NCI-H2196 (cell line): Measurements from ENCODE around the gene SERPINB8.

Experiments
- DNase-seq: peaks from one replicate; lab custom pipeline; 2025; ENCODE audit not compliant: unreplicated experiment; lab: John Stamatoyannopoulos, UW

Gene SERPINB8

DNA sequence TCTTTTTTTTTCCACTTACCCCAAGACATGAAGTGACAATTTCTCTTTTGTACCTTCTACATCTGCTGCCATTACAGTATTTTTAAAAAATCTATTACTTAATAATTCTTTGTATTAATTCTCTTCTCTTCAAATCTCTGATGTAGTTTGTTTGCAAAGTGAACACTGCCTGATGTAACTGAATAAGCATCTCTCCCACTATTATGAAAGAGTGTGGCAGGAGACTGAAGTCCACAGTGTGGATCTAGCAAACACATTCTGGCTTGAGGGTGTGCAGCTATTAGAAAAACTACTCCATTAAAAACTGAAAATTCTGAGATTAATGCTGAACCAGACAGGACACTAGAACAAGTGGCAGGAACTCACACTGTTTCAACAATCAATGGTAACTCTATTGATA is 5.0 kb upstream of the SERPINB8 start:
- DNase-seq = no peak

DNA sequence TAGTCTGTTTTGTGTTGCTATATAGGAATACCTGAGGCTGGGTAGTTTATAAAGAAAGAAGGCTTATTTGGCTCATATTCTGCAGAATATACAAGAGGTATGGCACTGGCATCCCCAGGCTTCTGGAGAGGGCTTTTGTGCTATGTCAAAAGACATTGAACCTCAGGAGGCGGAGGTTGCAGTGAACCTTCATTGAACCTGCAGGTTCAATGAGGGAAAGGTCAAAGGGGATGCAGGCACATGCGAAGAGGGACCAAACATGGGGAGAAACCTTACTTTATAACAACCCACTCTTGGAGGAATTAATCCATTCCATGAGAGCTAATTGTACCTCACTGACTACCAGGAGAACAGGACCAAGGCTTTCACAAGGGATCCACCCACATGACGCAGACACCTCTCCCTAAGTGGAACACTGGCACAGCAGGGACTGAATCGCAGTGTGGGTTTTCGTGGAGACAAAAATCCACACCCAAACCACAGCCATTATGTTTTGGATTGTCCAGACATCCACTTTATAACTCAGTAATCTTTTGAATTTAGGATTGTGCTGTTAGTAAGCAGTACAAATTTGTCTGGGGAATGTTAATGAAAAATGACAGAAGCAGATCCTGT is 4.1 kb upstream of the SERPINB8 start:
- DNase-seq = no peak

DNA sequence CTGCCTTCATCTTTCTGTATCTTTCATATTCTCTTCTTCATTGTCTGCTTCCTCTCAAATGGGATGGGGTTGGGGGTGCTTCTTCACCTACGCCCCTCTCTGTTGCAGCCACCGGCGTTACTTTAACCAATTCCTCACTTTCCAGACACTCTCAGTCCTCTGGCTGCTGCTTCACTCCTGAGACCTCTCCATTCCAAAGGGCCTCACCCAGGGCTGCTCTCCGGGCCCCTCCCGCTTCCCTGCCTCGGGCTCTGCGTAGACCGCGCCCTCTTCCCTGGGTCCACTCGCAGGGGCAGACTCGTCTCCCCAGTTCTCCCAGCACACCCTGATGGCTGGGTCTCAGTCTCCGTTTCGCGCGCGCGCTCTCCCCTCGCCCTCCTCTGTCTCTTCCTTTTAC is 926 bp downstream of the SERPINB8 start:
- DNase-seq = peak; percentile 58

DNA sequence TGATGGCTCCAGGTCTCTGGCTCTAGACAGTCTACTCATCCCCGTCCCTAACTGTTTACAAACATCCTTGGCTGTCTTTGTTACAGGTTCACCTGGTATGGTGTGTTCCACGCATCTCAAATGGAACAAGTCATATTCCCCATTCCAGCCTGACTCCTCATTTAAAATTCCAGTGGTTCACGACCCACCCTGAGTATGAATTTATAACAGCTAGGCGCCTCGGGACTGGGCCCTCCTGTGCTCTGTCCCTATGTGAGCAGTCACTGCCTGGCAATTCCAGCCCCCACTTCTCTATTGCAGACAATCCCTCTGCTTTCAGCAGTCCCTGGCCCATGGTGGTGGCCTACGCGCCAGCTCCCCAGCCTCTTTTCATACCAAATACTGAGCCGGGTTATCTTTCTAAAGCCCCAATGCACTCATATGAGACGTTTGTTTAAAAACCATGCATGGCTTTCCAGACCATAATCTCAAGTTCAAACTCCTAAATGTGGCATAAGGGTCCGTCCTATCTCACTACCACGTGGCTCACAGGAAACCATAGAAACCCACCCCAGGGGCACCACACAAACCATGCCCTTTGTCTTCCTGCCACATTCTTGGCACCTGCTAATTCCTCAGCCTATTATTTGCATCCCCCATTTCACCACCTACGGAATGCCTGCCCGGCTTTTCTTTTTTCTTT is 1.6 kb downstream of the SERPINB8 start:
- DNase-seq = no peak

DNA sequence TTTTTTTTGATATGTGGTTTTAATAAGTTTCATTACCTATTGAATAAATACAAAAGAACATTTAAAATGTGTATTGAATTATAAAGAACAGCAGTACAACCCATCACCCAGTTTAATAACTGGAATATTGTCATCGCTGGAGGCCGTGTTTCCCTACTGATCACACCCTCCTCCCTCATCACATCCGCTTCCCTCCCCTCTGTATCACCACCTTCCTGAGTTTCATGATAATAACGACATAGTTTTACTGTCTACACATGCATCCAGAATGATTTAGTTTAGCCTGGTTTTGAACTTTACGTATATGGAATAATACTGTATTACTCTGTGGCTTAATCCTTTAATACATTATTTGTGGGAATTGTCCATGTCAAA is 2.1 kb downstream of the SERPINB8 start:
- DNase-seq = no peak

DNA sequence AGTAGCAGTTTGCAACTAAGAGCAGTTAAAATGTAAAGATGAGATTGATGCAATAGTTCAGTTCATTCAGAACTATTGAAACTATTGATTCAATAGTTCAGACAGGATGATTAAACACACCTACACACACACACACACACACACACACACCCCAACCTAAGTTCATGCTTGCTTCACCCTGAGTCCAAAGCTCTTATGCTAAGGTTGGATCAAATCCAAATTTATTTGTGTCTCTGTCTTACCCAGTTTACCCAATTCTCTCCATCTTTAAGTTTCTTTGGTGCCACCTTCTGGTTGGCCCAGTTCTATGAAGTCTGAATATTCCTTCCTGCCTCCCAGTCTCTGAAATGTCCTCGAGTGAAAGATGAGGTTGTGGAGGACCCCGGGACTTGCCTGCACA is 5.1 kb downstream of the SERPINB8 start:
- DNase-seq = peak; percentile 17

DNA sequence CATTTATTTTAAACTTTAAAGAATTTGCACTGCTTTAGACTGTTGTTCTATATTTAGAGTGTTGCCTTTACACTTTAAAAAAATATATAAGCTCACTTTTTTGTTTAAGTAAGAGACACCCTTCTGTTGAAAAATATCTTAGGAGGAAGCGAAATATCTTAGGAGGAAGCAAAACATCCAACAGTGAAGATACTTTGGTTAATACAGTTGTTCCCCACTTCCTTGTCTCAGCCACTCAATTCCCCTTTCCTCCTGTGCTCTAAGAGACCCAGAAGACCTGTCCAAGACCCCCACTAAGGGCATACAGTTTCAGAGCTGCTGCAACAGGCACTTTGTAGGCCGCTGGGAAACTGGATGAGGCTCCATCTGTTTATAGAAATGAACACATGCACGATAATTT is 5.7 kb downstream of the SERPINB8 start:
- no peak for DNase-seq

DNA sequence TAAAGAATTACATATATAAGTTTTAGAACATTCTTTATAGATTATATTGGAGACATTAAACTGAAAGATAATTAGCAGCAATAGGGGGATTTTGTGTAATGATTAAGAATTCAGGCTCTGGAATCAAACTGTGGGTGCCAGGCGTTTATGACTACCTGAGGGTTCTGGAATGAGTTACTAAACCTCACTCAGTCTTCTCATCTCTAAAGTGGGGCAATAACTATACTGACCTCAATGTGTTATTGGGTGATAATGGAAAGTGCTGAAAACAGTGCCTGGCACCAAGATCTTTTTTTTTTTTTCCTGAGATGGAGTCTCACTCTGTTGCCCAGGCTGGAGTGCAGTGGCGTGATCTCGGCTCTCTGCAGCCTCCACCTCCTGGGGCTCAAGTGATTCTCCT is 7.2 kb downstream of the SERPINB8 start:
- no peak for DNase-seq

DNA sequence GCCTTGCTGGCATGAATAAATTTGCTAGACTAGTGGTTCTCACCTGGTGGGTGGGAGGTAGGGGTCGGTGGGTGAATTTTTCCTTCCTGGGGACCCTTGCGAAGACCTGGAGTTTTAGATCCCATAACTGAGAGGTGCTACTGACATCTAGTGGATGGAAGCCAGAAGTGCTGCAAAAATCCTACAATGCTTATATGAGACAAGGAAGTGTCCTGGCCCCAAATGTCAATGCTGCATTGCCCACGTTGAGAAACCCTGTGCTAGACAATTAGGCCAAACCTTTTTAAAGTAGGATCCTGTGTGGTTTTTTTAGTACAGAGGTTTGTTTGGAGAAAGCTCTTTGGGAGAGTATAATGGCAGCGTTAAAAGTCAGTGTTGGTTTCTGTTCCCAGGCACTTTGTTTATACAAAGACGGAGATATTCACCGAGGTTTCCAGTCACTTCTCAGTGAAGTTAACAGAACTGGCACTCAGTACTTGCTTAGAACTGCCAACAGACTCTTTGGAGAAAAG is 9.6 kb downstream of the SERPINB8 start:
- peak; percentile 51 for DNase-seq

DNA sequence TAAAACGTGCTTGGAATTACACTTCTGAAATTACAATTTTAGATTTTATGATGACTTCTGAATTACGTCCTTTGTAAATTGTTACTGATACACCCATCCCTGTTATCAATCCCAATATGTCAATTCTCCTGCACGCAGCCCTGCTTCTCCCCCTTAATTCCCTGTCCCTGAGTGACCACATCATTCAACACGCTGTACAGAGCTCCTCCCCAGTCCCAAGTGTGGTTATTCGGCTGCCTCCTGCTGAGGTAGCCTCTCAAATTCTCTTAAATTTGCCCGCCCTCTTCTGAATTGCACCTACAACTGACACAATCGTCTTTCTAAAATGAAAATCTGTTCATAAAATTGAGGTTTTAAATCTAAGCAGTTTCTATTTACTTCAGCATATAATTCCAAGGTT is 10.1 kb downstream of the SERPINB8 start:
- DNase-seq = no peak

DNA sequence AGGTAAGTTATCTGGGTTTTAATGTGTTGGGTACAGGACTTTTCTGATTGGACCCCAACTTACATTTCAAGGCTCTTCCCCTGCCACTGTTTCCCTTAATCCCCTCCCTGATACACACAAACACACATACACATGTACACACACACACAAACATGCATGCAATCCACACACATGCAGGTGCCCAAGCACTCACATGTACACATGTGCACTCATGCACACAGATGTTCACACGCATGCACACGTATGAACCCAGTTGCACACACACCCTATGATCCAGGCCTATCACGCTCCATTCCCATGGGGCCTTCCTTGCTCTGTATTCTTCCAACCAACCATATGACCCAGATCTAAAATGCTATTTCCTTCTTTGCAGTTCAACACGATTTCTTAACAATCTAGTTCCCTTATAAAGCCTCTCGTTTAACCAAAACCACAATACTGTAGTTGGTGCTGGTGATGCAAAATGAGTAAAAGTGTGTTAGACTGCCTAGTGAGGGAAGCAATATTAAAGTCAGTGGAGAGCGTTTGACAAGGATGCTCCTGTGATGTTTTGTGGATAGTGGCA is 11.1 kb downstream of the SERPINB8 start:
- DNase-seq = no peak

DNA sequence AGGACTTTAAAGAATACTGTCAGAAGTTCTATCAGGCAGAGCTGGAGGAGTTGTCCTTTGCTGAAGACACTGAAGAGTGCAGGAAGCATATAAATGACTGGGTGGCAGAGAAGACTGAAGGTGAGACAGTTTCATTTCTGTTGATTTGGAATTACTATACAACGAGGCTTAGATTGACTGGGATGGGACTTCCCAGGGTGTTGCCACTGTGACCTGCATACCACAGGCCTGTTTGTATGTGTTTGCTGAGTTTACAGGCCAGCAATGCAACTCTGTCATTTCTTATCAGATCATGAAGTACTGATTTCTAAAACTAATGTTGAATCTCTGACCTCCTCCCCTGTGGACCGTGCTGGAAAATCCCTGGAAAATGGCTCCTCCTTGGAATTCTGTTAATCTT is 11.8 kb downstream of the SERPINB8 start:
- no peak for DNase-seq

DNA sequence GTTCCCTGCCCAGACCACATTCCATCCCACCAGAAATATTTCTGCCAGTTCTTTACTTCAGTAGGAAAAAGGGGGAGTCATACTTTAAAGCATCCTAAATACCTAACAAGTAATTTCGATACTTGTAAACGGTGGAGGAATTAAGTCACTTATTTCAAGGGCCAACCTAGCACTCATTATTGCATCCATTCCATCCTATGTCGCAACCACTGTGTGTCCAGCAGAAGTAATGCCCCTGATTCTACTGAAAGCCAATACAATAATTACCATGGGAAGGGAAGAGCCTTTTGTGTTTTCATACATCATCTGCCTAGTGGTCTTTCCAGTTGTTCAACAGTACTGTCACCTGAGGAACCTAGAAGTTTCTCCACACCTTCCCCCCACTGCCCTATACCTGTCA is 12.5 kb downstream of the SERPINB8 start:
- no peak for DNase-seq

DNA sequence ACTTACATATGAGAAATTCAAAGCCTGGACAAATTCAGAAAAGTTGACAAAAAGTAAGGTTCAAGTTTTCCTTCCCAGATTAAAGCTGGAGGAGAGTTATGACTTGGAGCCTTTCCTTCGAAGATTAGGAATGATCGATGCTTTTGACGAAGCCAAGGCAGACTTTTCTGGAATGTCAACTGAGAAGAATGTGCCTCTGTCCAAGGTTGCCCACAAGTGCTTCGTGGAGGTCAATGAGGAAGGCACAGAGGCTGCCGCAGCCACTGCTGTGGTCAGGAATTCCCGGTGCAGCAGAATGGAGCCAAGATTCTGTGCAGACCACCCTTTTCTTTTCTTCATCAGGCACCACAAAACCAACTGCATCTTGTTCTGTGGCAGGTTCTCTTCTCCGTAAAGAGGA is 17.0 kb downstream of the SERPINB8 start:
- DNase-seq = no peak

DNA sequence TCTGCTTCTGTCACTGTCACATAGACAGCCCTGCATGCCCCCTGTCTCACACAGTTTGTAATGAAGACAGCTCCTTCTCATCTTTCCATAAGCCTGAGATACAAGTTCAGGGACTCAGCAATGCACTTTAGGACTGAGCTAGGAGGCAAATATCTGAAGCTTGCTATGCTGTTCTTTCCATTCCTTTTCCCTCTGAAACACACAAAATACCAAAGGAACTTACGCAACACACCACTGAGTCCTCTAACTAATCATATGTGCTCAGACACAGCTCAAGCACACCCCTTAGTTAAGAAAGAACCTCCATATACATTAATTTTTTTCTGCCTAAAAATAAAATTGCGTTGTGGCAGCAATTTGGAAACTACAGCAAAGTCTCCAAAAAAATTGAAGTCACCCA is 17.9 kb downstream of the SERPINB8 start:
- DNase-seq = no peak

DNA sequence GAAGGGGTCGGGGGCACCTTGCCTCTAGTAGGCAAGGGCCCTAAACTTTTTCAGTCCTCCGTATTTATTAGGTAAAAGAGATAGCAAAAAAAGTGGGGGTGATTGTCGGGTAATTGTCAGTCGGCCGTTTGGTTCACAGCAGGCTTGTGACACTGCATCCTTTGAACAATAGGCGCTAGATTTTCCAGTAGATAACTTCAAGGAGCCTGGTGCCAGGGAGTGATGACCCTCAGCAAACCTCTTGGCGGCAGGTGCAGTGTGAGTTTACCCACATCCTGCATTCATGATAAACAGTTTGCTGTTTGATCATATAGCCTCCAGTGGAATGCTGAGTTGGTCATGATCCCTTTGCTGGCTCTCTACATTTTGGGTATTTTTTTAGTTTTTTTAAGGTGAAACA is 22.9 kb downstream of the SERPINB8 start:
- DNase-seq = no peak

DNA sequence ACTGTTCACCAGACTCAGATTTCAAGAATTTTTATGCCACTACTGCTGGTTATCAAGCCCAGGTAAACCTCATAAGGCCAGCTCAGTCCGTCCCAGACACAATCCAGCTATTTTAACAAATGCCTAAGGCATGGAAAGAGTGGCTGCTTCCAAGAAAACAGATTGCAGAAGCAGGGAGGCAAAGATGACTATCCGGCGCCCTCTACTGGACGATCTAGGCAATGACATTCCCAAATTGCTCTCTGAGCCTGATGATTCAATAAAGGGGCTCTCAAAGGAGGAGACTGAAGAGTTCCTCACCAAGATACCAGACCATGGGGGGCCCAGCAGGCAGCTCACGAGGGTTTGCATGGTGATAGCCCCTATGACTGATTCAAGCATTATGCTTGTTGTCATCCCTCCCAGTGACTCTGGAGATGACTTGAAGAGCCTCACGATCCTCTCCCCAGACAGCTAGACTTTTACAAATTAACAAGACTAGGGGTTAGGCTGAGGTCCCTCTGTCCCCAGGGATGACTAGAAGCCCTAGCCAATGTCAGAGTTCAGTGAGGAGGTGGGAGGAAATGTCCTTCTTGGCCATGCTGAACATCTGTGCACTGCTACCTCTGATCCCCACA is 25.0 kb downstream of the SERPINB8 start:
- DNase-seq = peak; percentile 37

DNA sequence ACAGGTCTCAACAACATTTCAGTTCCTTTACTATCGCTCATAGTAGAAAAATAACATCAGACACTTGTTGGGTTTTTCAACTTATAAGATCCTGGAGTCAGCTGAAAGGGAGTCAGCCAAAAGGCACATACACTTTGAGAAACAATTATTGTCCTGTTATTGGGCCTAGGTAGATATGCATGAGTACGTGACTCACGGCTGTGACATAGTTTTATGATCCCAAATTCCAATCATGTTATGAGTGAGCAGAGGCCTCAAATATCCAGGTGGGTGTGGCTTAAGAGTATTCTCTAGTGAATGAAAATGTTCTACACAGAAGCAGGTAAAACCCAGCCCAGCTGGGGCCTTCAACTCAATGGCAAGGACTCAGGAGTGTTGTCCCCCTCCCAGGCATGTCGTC is 27.2 kb downstream of the SERPINB8 start:
- no peak for DNase-seq

DNA sequence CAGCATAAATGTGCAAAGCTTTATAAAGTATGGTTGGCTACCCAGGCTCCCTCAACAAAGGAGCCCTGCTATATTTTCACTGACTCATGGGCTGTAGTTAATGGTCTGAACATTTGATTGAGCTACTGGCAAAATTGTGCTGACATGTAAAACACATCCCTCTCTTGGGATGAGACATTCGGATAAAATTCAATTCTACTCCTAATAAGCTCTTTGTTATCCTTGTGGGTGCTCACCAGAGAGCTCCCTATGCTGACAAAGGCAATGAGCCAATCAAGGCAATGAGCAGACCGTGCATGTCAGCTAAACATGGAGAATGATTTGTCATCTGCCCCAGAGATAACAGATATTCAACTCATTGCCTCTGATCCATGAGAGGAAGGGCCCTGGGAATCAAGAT is 27.7 kb downstream of the SERPINB8 start:
- DNase-seq = no peak

DNA sequence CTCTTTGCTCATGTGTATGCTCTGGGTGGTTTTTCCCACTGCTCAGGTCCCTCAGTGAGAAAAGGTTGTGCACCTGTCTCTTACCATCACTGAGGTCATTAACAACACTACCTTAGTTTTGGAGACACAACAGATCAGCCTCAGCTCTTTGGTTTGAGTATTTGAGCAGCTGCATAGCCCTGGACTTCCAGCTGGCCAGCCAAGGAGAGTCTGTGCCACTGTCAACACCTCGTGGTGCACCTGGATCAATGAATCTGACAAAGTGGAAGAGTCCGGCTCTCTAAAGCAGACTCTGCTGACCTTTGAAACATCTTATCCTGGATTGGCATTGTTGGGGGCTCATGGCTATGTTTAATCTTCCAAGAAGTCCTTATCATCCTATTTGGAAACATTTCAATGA is 30.0 kb downstream of the SERPINB8 start:
- peak; percentile 11 for DNase-seq

DNA sequence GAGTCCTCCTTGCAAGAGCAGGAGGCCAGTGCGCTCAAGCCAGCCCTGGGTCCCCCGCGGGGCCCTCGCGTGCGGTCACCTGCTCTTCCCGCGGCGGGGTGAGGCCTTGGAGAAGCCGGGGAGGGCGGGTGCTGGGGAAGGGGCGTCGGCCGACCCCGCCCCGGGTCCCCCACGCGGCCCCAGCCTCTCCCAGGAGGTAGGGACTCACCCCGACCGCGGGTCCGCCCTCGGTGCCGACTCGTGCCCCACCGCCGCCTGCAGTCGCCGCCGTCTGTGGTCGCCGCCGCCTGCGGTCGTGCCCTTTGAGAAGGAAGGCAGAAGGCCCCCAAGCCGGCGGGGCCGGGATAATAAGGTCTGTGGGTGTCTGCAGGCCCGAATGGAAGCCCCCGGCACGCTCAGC is 32.7 kb downstream of the SERPINB8 start:
- no peak for DNase-seq

DNA sequence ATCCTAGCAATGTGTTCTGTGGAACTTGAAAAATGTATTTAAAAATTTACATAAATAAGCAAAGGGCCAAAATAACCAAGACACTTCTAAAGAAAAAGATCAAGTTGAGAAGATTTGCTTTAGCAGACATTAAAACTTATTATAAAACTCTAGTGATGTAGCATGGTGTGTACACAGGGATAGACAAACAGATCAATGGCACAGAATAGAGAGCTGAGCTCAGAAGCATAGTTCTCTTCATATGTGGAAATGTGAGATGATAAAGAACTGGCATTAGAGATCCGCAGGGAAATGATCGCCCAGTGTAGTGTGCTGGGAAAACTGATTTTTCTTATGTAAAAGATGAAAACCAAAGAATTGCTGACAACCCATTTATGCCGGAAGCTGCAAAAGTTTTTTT is 39.4 kb downstream of the SERPINB8 start:
- no peak for DNase-seq
